Fibroblast of the aortic adventitia (primary cell): ENCODE results near the gene GUCY2C. TPM values are rescaled to one million over a fixed set of nuclear protein-coding genes. Genes with fewer than 3 reads are reported as not detected.

Experiments
- DNase-seq: peaks from one replicate; pipeline ENCODE4 v3.0.0-alpha.2; 2010; ENCODE audit warnings: low read depth
- H3K4me3 ChIP-seq: 2 replicates; pipeline ENCODE4 v1.5.1; 2011; ENCODE audit warnings: low read depth, mild to moderate bottlenecking, control low read depth, low read length, moderate library complexity
- total RNA-seq: library from RNA; depleted of rRNA; stranded (reverse); fragments of >200 nt; gene quantifications from 2 replicates; pipeline ENCODE4 v1.2.3, GENCODE V29; 2012; ENCODE audit warnings: low replicate concordance
- TF ChIP-seq, protein P1 (sequence below): IDR thresholded peaks from 2 replicates; pipeline ENCODE4 v1.5.1; 2011; ENCODE audit warnings: mild to moderate bottlenecking, low read length, control low read depth, inconsistent platforms; ENCODE audit not compliant: insufficient read depth

Gene GUCY2C
- total RNA-seq, 1 donor: not detected

DNA sequence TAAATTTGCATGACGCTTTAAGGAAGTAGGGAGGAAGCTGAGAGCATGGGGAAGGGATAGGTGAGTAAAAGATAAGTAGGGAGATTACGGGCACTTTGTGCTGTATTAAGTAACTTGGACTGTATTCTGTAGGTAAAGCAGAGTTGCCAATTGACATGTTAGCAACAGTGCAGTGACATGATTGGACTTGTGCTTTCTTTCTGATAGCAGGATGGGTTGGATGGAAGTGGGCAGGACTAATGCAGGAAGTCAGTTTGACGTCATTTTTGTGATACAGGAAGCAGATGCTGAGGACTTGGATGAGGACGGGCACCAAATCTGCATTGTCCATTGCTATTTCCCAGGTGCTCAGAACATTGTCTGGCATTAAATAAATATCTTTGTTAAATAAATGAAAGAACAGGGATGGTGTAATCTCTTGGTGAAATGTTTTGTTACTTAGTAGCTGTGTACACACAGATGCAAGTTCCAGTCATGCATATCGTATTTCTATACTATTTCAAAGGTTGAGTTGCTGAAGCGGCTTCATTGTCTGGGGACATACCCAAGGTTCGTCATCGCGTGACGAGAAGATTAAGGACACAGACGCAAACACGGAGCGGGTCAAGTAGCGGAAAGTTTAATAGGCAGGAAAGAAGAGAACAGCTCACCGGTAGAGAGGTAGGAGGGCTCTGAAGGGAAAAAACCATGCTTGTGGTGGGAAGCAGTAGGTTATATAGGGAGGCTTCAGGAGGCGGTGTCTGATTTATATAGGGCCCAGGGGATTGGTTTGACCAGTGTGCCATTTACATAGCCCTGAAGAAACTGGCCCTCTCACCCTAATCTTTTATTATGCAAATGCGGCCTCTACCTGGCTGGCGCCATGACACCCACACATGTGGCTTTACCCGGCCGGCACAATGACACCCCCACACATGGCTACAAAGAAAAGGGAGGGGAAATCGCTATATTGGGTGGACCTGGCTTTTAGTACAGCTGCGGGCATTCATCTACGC is 30.7 kb downstream of the GUCY2C start:
- no peak overlapping the region for H3K4me3 ChIP-seq
- no peak for DNase-seq
- TF ChIP-seq, protein P1, sequence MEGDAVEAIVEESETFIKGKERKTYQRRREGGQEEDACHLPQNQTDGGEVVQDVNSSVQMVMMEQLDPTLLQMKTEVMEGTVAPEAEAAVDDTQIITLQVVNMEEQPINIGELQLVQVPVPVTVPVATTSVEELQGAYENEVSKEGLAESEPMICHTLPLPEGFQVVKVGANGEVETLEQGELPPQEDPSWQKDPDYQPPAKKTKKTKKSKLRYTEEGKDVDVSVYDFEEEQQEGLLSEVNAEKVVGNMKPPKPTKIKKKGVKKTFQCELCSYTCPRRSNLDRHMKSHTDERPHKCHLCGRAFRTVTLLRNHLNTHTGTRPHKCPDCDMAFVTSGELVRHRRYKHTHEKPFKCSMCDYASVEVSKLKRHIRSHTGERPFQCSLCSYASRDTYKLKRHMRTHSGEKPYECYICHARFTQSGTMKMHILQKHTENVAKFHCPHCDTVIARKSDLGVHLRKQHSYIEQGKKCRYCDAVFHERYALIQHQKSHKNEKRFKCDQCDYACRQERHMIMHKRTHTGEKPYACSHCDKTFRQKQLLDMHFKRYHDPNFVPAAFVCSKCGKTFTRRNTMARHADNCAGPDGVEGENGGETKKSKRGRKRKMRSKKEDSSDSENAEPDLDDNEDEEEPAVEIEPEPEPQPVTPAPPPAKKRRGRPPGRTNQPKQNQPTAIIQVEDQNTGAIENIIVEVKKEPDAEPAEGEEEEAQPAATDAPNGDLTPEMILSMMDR: no peak

DNA sequence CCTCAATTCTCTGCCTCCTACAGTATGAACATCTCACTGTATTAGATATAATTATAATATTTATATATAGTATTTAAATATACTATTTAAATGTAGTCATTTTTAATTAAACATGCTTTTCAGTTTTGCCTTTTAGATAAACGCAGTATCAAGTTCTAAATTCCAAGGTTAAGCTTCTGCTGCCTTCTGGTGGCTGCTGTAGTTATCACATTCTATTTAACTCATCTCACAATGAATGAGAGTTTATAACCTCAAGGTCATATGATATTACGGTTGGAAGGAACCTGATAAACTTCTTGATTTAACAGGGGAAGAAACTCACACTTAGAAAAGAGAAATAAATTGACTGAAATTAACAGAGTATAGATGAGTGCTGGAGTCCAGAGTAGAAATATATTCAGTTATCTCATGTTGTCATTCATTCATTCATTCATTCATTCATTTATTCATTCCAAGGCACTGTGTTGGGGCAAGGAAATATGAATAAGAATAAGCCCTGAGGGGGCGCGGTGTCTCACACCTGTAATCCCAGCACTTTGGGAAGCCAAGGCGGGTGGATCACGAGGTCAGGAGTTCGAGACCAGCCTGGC is 31.9 kb downstream of the GUCY2C start:
- no peak overlapping the region for H3K4me3 ChIP-seq
- TF ChIP-seq, protein P1: peak; percentile 67
- DNase-seq: peak; percentile 65

DNA sequence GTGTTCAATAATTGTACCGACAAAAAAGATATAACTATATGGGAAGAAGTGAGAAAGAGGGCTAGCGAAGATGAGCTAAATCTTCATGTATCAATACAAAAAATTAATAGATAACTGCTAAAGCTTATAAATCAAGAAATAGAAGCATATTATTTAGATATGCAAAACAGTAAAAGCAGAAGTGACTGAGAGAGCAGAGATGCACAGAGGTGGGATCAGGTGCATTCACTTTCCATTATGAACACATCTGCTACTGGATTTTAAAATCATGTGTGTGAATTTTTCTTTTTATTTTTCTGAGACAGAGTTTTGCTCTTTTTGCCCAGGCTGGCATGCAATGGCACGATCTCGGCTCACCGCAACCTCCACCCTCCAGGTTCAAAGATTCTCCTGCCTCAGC is 33.4 kb downstream of the GUCY2C start:
- TF ChIP-seq, protein P1: no peak
- DNase-seq: no peak

DNA sequence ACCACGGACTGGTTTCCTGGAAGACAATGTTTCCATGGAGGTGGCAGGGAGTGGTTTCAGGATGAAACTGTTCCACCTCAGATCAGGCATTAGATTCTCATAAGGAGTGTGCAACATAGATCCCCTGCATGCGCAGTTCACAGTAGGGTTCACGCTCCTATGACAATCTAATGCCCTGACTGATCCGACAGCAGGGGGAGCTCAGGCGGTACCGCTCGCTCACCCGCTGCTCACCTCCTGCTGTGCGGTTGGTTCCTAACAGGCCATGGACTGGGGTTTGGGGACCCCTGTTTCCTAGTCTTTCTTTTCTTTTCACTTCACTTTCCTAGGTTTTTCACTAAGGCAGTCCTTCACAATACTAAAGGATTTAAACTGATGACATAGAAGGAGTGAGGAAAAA is 39.6 kb downstream of the GUCY2C start:
- DNase-seq: no peak
- no peak overlapping the region for H3K4me3 ChIP-seq
- TF ChIP-seq, protein P1: no peak

More for the DNA sequence above, 33.4 kb downstream of the GUCY2C start:
- no peak overlapping the region for H3K4me3 ChIP-seq

DNA sequence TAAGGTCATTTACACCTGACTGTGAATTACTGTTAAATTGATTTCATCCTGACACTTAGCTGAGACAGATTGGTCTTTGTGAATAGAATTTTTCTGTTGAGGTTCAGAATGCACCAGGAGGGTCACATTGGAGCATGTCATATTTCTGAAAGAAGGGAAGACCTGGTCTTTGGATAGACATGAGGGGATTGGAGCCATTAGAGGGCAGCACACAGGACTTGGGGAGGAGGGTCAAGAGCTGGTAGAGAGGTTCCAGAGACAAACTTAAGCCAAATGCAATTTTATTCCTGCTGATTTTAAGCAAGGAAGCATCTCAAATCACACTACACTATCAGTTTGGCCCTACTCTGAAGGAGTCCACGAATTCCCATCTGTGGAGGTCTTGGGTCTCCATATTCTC is 41.1 kb downstream of the GUCY2C start:
- DNase-seq: no peak
- no peak overlapping the region for H3K4me3 ChIP-seq
- TF ChIP-seq, protein P1: no peak

DNA sequence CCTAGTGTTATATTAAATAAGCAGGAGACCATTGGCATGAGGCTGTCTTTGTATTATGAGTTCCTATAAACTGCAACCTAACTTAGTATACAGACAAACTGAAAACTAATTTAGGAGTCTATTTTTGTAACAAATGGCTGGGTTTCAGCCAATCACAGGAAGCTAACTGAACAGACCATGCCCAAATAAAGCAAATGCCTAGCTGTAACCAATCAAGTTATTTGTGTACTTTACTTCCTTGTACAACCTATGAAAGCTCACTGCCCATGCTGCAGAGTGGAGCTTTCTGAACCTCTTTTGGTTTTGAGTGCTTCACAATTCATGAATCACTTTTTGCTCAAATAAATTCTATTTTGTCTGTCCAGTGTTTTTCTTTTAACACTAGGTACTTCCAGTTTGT is 41.6 kb downstream of the GUCY2C start:
- no peak for DNase-seq
- TF ChIP-seq, protein P1: no peak
- no peak overlapping the region for H3K4me3 ChIP-seq
